SK-N-MC (cell line): ENCODE data around the gene TWNK.

Experiments used
- EZH2 ChIP-seq: fragments of 200-600 bp; sonication (generic); IDR thresholded peaks from one replicate; pipeline ENCODE4 v1.6.1; 2017; ENCODE audit warnings: antibody characterized with exemption
- POLR2AphosphoS5 ChIP-seq: IDR thresholded peaks from 2 replicates; pipeline ENCODE4 v1.6.1; 2012; ENCODE audit warnings: mild to moderate bottlenecking, low read depth, low read length, borderline replicate concordance

- TF ChIP-seq EZH2 (no peak), POLR2AphosphoS5 (no peak)
Measured at GRCh38 chr10:100987685-100988049, 324 bp downstream of the TWNK start.
